HG02884 (cell line): Measurements from ENCODE around the gene KLF16.

Experiments used
- ATAC-seq: cut with Tn5 transposase; IDR thresholded peaks from one replicate; pipeline ENCODE4 v1.9.1; 2021; ENCODE audit warnings: mild to moderate bottlenecking, moderate library complexity; ENCODE audit not compliant: unreplicated experiment

The KLF16 gene

DNA sequence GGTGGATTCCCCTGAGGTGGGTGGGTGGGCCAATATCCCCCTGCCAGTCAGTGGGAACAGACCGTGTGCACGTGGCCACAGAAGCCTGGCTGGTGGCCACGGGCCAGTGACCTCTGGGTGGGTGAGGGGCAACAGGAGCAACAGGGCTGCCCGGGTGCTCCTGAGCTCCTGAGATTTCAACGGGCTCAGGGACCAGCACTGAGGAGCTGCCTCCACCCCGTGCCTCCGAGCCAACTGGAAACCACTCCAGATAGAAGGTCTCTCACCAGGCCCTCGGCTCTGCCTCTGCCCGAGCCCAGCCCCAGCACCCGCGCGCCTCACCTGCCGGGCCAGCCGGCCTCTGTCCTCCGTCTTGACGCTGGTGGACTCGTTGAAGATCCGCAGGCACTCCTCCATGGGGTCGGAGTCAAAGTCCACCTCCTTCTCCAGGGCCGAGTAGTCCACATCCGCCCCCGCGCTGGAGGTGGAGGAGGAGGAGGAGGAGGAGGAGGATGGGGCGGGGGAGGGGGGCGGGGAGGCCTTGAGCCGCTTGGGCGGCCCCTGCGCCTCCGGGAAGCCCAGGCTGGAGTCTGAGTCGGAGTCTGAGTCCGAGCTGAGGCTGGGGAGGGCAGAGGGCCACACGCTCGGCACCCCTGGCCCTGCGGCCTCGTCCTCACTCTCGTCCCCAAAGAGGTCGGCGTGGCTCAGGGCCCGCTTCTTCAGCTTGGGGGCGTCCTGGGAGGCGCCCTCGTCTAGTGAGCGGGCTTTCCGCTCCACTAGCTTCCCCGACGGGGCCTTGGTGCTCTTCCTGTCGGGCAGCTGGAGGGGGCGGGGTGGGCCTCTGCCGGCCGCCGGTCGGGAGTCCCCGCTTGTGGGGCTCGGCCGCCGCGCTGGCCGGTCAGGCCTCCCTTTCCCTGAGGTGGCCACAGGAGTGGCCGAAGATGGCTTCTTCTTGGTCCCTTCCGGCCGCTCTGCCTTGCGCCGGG lies 36.5 kb downstream of the KLF16 start:
- ATAC-seq, result no peak

DNA sequence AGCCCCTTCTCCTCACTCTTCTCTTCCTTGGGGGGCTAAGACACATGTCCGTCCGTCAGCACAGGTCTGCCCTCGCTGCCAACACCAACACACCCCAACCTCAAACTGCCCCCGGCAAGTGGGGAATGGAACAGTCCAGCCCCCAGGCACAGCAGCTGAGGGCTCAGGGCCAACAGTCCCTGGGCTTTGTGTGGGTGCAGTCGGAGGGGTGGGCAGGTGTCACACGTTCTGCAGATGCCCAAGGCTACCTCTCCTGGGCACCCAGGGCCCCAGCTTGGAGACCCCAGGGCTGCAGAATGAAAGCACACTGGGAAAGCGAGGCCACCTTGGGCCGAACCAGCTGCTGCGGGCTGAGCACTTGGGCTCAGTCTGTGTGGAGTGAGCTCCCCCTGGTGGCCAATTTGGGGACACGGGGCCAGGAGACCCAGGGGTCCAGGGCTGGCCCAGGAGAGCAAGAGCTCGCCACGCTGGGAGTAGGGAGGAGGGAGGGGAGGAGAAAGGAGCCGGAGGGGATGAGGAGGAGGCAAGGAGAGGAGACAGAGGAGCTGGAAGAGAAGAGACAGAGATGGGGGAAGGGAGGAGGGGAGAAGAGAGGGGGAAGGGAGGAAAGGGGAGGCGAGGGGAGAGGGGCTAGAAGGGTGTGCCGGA lies 37.3 kb downstream of the KLF16 start:
- no peak for ATAC-seq

DNA sequence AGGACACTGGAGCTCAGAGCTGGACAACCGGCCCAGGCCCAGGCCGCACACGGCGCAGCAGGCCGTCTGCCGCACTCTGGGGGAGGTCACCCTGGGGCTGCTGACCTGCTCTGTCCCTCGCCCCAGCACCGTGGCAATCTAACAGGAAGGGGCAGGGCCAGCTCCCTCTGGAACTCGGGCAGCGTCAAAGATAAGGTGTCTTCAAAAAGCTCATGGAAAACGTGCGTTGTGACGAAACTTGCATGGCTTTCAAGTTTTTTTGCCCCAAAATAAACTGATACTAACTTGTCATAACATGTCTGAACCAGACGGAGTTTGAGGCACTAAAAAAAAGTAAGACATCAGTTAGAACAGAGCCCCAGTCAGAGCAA lies 39.1 kb downstream of the KLF16 start:
- no peak for ATAC-seq

DNA sequence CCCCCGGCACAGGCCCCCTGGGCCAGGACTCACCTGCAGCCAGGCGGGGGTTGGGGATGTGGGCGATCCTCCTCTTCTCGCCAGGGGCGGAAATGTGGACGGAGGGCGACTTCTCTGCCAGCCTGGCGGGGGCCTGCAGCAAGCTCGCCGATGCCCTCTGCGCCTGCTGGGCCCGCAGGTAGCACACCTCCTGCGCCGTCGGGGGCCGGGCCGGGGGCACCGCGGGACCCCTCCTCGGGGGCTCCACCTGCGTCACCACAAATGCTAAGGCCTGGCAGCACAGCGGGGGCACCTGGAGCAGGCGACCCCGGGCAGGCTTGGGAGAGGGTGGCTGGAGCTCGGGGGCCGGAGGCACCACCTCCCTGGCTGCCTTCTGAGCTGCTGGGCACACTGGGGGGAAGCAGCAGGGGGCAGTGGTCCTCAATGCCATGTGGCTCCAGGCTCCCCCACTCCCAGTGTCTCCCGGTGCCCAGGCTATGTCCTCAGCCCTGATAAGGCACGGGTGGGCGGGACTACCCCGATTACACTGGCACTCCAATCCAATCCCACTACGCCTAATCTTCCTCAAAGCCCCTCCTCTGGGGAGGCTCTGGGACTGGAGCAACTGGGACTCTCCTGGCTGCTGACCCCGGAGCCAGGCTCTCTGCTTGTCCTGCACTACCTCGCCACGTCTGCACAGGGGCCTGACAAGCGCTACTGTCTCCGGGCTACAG lies 39.7 kb downstream of the KLF16 start:
- no peak for ATAC-seq

DNA sequence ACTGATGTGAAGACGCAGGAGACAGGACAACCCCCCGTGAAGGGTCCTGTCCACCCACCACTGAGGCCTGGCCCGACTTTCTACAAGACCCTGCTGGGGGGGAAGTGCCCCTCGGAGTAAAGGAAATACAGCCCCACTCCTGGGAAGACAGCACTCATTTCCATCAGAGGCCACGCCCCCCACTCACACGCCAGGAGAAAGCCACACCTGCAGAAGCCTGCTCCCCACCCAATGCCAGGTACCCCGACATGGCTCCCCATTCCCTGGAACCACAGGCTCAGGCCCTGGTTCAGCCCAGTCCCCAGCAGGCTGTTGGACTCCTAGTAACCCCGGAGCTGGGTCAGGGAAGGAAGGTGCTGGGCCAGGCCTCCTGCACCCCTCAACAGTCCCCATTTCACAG lies 40.4 kb downstream of the KLF16 start:
- no peak for ATAC-seq

DNA sequence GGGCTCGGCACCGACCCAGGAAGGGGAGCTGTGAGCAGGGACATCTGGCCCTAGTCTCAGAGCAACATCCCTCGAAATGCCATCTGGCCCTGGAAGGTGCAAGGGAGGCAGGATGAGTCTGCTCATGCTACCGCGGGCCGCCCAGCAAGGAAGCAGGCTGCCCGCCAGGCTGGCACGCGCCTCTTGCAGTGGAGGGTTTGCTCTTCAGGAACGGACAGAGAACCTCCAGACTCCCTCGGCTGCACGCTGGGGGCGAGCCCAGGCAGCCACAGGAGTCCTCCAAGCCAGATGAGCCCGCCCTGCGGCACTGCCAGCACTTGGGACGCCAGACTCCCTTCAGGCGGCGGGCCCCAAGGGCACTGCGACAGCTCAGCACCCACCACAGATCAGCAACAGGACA lies 41.2 kb downstream of the KLF16 start:
- ATAC-seq, result no peak

DNA sequence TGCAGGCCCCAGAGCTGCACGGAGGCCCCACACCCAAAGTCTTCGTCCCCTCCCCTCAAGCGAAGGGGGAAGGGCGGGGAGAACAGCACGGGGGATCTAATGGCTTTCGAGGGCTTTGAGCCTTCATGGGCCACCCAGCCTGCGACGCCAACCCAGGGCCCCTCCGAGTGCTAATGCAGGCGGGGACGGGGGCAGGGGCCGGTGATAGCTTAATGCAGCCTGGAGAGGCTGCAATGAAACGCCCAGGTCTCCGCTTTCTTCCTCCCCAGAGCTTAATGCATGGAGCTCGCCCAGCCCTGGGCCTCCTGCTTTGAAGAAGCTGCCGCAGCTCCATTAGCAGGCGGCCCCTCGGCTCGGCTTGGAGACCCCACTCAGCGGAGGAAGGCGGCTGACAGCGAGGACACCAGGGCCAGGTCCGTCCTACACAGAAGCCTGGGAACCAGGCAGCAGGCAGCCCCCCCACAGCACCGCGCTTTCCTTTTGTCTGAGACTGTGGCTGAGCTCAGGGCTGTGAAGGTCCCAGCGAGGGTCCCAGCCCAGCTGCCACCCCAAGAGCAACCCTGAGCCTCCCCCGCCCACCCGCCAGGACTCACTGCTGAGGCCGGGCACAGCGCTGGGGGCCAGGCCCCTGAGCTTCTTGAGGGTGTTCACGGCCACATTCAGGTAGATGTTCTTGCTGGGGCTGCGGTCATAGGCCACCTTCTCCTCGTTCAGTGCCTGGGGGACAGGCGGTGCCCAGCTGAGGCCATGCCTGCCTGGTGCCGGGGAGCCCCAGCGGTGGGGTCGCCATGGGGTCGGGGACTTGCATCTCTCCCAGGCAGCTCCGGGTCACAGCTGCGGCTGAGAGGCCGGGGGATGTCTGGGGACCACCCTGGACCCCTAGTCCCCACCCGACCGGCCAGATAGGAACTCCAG lies 43.8 kb downstream of the KLF16 start:
- no peak for ATAC-seq

DNA sequence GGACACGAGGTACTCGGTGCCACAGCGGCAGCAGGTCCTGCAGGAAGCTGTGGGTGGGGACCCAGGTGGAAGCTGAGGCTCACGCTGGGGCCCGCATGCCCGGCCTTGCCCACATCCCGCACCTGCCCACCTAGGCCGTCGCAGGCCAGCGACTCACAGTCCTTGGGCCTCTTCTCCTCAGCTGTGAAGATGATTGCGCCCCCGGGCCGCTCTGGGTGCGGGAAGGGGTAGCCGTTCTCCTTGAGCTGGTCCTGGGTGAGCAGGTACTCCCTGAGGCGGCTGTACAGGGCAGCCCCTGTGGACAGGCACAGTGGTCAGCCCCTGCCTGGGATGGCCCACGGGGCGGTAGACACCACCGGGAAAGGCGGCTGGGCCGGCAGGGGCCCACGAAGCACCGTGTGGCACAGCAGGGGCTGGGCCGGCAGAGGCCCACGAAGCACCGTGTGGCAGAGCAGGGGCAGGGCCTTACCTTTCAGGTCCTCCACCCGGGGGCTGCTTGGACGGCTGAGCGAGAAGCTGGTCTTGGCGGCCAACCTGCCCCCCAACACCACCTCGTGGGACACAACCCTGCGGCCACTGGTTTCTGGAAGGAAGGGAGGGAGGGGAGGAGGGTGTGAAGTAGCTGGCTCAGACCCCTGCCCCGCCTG lies 44.7 kb downstream of the KLF16 start:
- no peak for ATAC-seq

DNA sequence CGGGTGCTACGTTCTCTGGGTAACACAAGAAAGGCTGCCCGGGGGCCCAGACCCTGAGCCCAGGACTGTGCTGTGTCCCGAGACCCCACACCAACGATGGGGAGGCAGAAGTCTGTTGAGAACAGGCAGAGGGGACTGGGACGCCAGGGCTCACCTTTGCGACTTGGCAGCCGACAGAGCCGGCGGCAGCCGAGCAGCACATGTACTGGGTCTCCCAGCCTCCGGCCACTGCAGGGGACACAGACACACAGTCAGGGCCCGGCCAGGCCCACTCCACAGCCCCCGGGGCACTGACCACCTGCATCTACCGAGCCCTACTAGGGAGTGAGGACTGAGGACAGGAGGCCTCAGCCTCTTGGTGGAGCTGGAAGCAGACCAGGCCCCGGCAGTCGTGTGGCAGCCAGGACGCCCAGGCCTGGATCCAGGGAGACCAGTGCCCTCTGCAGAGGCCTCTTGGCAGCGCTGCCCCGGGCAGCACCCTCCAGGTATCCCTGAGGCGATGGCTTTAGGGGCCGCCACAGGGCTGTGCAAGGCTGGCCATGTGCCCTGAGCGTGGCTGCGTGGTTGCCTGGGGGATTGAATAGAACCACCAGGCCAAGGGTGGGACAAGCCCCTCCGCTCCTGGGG lies 45.7 kb downstream of the KLF16 start:
- ATAC-seq, result no peak

DNA sequence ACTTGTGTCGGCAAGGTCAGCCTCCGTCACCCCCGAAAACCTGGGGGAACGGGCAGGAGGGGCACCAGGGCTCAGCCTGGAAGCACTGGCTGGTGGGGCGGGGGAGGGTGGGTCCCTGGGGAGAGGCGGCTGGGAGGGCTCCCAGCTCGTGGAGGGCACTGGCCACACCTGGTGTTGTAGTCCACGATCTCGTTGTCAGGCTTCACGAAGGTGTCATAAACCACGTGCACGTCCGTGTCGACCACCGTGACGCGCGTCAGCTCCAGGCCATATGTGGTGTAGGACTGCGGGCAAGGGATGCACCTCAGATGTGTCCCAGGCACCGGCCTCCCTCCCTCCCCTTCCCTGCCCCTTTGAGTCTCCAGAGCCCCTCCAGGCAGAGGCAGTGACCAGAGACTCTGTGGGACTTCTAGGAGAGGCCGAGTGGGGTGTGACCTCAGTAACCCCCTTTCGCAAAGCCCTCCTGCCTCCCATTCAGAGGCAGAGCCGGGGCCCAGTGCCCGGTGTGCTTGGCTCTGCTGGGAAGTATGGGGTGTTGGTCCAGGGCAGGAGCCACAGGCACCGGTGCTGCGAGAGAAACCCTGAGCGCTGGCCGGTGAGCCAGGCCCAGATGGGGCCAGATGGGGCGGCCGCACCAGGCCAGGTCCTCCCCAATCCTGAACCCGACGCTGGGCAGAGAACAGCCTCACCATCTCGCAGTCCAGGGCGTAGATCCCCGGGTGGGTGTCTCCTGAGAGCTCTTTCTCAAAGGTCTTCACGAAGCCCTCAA lies 46.7 kb downstream of the KLF16 start:
- no peak for ATAC-seq

DNA sequence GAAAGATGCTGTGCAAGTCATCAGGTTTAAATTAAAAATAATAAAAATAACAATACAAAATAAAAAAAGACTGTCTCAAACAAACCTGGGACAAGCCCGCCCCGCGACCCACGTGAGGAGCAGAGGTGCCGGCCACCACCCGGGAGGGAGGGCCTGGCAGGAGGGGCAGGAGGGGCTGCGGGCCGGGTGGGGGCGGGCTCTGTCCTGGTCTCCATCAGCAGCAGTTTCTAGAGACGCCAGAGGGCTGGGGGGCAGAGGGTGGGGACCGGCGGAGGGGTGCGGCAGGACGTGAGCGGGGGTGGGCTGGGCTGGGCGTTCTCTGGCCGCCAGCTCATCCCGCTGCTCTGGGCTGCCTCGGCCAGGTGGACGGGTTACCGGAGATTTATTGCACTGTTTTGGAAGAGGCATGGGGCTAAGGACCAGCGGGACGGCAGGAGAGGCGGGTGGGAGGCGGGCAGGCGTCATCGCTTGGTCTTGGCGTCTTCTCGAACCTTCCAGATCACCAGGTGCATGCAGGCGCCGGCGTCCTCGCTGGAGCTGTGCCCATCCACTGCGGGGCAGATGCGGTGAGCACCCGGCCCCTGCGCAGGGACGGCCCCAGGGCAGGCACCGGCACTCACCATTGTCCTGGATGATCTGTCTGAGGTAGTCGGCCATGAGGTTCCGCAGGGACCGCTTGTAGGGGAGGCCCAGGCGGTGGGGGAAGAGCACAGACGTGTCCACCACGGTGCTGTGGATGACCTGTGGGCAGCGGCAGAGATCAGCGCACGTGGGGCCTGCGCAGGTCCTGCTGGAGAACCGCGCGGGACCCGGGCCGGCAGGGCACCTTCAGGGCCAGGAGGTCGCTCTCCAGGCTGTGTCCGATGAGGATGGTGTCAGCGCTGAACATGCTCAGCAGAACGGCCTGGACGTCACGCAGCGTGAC lies 47.5 kb downstream of the KLF16 start:
- no peak for ATAC-seq

DNA sequence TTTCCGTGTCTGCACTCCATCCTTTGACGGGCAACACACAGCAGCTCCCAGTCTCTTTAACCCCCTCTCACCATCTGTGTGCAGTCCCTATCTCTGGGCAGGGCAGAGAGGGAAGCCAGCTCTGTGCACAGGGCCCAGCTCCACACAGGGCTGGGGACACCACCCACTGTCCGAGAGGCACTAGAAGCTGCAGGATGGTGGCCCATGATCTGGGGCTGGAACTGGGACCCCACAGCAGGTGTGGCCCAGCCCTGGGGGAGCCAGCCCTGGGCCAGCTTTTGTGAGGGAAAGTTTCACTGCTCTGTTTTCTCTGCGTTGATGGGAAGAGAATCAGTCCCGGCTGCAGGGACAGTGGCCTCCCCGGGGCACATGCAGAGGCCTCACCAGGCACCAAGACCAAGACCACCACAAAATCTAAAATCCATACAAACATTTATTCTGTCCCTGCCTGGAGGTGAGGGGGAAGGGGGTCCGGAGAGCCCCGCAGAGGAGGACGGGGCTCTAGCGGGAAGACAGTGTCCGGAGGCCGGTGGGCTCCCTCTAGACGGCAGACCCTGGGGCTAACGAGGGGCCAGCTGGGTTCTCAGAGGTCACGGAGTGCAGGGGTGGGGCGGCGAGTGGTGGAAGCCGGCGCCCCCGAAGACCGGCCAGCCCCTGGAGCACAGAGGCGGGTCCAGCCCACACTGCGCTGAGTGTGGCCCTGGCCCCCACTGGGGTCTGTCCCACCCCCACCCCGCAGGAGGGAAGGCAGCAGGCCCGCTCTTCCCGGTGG lies 48.4 kb downstream of the KLF16 start:
- no peak for ATAC-seq

DNA sequence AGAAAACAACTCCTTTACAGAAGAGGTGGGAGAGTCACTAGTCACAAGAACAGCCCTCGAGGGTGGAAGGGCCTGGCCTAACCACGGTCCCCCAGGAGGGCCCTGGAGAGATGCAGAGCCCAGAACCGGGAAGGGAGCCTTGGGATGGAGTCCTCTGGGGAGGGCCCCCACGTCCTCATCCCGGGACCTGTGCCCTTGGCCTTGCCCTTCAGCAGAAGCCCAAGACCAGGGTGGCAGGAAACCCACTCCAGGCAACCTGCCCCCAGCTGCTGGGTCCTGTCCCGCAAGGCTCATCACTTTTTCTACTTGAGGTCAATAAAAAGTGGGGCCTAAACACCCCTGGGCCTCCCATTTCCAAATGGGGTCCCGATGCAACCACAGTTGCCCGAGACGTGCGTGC lies 49.0 kb downstream of the KLF16 start:
- ATAC-seq, result no peak

DNA sequence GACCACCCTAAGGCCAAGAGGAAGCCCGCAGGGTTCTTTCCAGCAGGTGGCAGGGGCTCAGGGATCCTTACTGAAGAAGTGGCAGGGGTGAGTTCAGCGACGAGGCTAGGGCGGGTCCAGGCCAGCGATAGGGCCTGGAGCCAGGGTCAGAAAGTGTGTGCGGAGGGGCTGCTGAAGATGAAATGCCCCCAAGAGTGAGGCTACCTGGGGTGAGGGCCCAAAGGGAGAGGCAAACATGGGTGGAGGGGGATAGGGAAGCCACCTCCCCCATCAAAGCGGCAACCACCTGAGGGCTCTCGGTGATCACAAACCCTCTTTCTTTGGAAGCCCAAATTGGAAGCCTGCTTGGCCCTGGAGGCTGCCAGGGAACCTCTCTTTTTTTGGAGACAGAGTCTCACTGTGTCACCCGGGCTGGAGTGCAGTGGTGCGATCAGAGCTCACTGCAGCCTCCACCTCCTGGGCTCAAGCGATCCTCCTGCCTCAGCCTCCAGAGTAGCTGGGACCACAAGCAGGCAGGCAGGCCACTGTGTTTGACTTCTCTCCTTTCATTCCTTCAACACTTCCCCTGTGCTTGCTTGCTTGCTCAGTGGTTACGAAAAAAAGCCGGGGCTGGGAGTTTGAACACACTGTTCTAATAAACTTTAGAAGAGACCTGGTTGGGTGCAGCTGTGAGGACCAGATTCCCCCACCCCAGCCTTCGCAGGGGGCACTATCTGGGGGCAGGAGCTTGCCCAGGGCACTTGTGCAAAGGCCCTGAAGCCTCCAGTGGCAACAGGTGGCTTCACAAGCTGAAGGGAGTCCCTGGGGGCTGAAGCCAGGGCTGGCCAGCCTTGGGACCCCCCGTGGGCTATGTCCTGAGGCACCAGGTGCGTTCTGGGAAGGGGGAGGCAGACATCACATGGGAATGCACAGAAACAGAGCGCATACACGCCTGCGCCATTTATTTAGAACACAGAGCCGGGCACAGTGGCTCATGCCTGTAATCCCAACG lies 49.9 kb downstream of the KLF16 start:
- ATAC-seq, result no peak

DNA sequence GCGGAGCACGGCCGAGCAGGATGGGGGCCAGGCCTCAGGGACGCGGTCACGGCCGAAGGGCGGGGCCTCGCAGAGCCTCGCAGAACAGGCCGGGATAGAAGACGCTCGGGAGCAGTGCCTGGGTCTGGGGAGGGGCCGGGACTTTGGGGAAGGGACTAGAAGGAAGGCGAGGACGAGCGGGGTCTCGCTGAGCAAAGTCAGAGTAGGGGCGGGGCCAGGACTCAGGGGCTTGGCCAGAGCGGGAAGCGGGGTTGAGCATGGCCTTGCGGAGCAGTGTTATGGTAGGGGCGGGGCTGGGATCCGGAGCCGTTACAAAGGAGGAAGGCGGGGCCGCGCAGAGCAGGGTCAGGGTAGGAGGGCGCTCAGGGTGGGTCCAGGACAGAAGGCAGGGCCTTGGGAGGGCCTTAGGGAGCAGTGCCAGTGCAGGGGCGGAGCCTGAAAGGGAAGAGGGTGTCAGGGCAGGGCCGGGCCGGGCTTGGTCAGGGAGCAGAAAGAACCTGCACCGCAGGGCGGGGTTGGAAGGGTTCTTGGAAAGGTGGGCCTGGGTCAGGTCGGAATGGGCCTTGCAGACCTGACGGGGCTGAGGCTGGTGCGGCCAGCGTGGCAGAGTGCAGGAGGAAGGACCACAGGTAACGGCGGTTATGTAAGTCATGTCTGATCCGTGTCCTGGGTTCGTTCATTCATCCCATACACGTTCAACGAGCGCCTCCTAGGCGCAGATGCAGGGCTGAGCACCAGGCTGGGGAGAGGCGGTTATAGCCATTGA lies 50.8 kb downstream of the KLF16 start:
- ATAC-seq, result peak; percentile 77
